GDM1 (cell line): ENCODE results near the gene HACD1.
"Not testable (repeated sequence)": the region's sequence is repeated elsewhere in the genome, so short reads cannot be mapped to it uniquely, and the experiment has no call there.

ENCODE experiments used
- DNase-seq: peaks from one replicate; lab custom pipeline; 2025; lab: John Stamatoyannopoulos, UW

Gene HACD1

DNA sequence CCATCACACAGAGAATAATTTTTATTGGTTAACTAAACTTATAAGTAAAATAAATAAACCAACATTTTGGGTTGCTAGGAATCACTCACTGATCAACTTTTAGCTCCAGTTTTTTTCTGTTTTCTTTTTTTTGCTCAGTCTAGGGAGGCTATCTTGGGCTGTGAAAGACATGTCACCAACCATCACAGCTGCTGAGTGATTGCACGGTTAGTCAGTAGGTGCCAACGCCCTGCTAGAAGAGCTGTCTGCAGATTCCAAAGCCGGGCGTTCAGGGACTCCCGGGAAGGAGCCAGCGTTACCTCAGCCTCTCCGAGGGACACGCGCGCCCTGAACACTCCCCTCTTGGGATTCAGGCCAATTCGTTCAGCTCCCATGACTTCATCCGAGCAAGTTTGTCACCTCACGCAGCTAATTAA lies 26.2 kb upstream of the HACD1 start:
- peak; percentile 61 for DNase-seq

DNA sequence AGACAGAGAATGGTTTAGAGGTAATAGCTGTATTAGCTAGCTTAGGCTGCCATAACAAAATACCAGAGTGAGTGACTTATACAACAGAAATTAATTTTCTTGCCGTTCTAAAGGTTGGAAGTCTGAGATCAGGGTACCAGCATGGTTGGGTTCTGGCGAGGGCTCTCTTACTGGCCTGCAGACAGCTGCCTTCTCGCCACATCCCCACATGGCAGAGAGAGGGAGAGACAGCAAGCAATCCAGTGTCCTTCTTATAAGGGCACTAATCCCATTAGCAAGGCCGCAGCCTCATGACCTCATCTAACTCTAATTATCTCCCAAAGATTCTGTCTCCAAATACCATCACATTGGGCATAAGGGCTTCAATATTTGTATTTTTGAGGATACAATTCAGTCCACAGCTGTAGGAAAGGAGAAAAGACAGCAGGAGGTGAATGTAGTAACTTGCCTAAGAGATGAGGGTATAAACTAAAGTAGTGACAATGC lies 23.2 kb upstream of the HACD1 start:
- DNase-seq = no peak

DNA sequence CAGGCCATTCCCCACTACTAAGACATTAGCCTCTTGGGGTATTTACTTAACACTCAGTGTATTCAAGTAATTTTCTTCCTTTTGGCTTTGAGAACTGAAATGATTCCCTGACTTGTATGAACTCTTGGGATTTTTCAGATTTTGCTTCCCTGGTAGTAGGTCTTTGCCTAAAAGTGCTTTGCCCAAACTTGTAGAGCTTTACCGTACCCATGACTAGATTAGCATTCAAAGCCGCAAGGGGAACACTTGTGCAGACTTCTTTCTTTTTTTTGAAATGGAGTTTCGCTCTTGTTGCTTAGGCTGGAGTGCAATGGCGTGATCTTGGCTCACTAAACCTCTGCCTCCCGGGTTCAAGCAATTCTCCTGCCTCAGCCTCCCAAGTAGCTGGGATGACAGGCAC lies 20.7 kb upstream of the HACD1 start:
- no peak for DNase-seq

- no peak for DNase-seq
Measured at GRCh38 chr10:17633353-17633752, 16.2 kb upstream of the HACD1 start.

GRCh38 chr10:17632590-17632989 lies 15.4 kb upstream of the HACD1 start:
- not testable (repeated sequence) for DNase-seq

- DNase-seq = no peak
Measured at GRCh38 chr10:17626656-17627055, 9.5 kb upstream of the HACD1 start.

GRCh38 chr10:17624996-17625395 lies 7.8 kb upstream of the HACD1 start:
- no peak for DNase-seq

- no peak for DNase-seq
Measured at GRCh38 chr10:17622061-17622460, 4.9 kb upstream of the HACD1 start.

DNA sequence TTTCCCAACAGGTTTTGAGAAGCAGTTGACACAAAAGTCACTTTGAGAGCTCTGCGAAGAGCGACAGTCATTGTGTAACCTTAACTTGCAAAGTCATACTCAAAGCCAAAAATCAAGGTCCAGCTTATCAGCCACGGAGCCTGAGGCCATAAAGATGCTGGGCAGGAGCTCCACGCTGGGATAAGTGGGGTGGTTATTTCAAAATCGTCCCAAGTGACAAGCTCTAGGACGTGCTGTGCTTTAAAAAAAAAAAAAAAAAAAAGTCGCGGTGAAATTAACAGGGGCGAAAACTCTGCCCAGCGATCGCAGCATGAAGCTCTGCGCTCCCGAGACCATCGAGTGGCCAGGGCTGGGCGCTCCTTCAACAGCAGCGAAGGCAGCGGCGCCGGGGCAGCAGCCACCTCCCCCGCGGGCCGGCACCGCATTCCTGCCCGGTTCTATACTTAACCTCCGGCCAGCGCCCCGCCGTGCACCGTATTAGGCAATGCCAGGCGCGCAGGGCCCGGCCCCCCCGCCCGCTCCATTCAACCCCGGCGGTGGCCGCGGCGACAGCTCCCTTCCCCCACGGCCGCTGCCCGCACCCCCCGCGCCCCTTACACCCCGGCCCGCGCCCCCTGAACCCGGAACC lies 657 bp downstream of the HACD1 start:
- no peak for DNase-seq

GRCh38 chr10:17609523-17610079 lies 7.6 kb downstream of the HACD1 start:
- no peak for DNase-seq

- DNase-seq = peak; percentile 42
Measured at GRCh38 chr10:17607603-17608332, 9.4 kb downstream of the HACD1 start.

- DNase-seq = no peak
Measured at GRCh38 chr10:17607060-17607459, 10.1 kb downstream of the HACD1 start.

GRCh38 chr10:17606547-17607040 lies 10.6 kb downstream of the HACD1 start:
- DNase-seq = no peak

- DNase-seq = no peak
Measured at GRCh38 chr10:17605936-17606335, 11.2 kb downstream of the HACD1 start.

- DNase-seq = peak; percentile 33
Measured at GRCh38 chr10:17599089-17599488, 18.1 kb downstream of the HACD1 start.

- DNase-seq = no peak
Measured at GRCh38 chr10:17597386-17597785, 19.8 kb downstream of the HACD1 start.

- no peak for DNase-seq
Measured at GRCh38 chr10:17590969-17591645, 26.1 kb downstream of the HACD1 start.

- not testable (repeated sequence) for DNase-seq
Measured at GRCh38 chr10:17589316-17589715, 27.9 kb downstream of the HACD1 start.

DNA sequence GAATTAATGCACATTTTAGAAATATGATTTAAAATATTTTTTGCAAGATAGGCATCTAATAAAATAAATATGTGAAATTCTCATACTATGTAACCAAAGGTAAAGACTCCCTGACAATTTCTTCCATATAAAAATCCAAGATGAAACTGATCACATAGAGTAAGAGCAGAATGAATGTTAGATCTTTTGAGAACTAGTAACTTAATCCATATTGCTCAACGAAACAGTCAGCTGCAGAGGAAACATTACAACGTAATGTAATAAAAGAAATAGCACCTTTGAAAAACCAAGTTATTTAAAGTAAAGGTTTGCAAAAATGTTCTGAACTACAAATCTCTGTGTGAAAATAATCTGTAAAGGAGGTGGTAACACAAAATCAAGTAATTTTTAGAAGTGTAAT lies 28.8 kb downstream of the HACD1 start:
- DNase-seq = no peak

DNA sequence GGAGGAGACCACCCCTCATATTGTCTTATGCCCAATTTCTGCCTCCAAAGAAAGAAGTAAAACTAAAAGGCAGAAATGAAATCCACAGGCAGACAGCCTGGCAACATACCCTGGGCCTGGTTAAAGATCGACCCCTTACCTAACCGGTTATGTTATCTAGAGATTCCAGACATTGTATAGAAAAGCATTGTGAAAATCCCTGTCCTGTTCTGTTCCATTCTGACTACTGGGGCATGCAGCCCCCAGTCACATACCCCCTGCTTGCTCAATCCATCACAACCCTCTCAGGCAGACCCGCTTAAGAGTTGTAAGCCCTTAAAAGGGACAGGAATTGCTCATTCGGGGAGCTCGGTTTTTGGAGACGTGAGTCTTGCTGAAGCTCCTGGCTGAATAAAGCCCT lies 29.9 kb downstream of the HACD1 start:
- not testable (repeated sequence) for DNase-seq

- DNase-seq = peak; percentile 23
Measured at GRCh38 chr10:17586821-17587234, 30.3 kb downstream of the HACD1 start.

DNA sequence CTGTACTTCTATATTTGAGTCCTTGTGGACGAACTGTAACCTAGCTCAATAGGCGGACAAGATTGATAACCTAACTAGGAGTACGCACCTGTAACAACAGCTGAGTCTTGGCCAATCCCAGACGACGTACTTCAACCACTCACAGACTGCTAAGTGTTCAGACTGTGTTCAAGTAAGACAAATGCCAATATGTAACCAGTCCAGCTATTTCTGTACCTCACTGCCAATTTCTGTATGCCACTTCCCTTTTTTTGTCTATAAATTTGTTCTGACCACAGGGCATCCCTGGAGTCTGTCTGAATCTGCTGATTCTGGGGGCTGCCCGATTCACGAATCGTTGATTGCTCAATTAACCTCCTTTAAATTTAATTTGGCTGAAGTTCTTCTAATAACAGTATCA lies 32.2 kb downstream of the HACD1 start:
- DNase-seq = peak; percentile 36

DNA sequence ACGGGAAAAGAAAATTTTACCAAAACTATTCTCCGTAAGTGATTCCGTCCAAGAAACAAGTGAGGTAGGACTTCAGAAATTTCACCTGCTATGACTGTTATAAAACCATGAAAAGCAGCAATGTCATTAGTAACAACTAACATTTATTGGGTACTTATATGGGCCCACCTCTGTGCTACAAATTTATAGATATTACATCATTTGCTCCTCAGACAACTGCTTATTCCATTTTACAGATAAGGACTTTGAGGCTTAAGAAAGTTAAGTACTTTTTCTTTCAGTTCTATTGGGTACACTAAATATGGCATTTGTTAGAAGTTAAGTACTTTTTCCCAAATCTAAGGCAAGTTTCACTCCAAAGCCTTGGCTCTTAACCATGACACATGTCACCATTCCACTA lies 36.3 kb downstream of the HACD1 start:
- DNase-seq = no peak
